ENCODE data around the gene FIGN.

- TF ChIP-seq POLR2A (IDR thresholded peaks at IDR 0.05) (no peak), CTCF (IDR thresholded peaks at IDR 0.05) (no peak)
Observed at GRCh38 chr2:163690896-163691295, 44.9 kb downstream of the FIGN start.
